ENCODE data around the gene CD177. TPM values are rescaled to one million over a fixed set of nuclear protein-coding genes. Genes with fewer than 3 reads are reported as not detected.

CD177 gene
- total and polyA plus RNA-seq, 9 of the 15 experiments (the other 6 are each of a cell fraction or from before 2014, with no cell fraction given) = not detected

DNA sequence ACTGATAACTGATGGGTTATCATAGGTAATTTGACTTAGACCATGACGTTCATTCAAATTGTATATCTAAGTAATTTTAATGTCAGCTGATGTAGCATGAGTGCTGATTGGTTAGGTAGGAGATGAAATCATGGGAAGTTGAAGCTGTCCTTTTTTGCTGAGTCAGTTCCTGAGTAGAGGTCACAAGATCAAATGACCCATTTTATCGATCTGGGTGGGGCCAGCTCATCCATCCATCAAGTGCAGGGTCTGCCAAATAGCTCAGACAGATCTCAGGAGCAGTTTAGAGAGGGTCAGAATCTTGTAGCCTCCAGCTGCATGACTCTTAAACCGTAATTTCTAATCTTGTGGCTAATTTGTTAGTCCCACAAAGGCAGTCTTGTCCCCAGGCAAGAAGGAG lies 35.3 kb upstream of the CD177 start (continued):
- TF ChIP-seq PBX2 (CRISPR knock-in tag; IDR thresholded peaks at IDR 0.05; ENCODE audit: low read depth) = no peak
- 0 out of 2 replicates have a peak, but pooled peaks have one; percentile 30 for TF ChIP-seq PBX2 (tag; conservative IDR thresholded peaks at IDR 0.05; ENCODE audit: low read depth)
- TF ChIP-seq BRD4 (IDR thresholded peaks at IDR 0.05) = no peak
- TF ChIP-seq E2F4 (CRISPR knock-in tag; IDR thresholded peaks at IDR 0.05; ENCODE audit: low read depth) = no peak
- TF ChIP-seq, protein P1, sequence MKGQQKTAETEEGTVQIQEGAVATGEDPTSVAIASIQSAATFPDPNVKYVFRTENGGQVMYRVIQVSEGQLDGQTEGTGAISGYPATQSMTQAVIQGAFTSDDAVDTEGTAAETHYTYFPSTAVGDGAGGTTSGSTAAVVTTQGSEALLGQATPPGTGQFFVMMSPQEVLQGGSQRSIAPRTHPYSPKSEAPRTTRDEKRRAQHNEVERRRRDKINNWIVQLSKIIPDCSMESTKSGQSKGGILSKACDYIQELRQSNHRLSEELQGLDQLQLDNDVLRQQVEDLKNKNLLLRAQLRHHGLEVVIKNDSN (CRISPR knock-in tag; IDR thresholded peaks at IDR 0.05) = no peak
- no peak for TF ChIP-seq EP400 (IDR thresholded peaks at IDR 0.05)
- no peak for TF ChIP-seq YY1 (IDR thresholded peaks at IDR 0.05; ENCODE audit: borderline replicate concordance in 1 of 3, control insufficient read depth in 1 of 3, extremely low read depth in 1 of 3, insufficient read depth in 3 of 3, insufficient read length in 1 of 3, insufficient replicate concordance in 2 of 3, low read depth in 1 of 3, low read length in 2 of 3)
- no peak for TF ChIP-seq NCOR1 (IDR thresholded peaks at IDR 0.05)
- peak; percentile 62 for TF ChIP-seq NFE2 (IDR thresholded peaks at IDR 0.05; ENCODE audit: low read depth)
- TF ChIP-seq ZNF707 (CRISPR knock-in tag; conservative IDR thresholded peaks at IDR 0.05) = no peak
- TF ChIP-seq C11orf30 (IDR thresholded peaks at IDR 0.05; ENCODE audit: low read depth) = peak; percentile 90
- TF ChIP-seq BACH1 (tag; IDR thresholded peaks at IDR 0.05) = peak; percentile 37; the same call in 1 of the 2 replicates
- no peak for TF ChIP-seq NCOA2 (IDR thresholded peaks at IDR 0.05; ENCODE audit: partially characterized antibody in 2 of 2)
- TF ChIP-seq, protein P2, sequence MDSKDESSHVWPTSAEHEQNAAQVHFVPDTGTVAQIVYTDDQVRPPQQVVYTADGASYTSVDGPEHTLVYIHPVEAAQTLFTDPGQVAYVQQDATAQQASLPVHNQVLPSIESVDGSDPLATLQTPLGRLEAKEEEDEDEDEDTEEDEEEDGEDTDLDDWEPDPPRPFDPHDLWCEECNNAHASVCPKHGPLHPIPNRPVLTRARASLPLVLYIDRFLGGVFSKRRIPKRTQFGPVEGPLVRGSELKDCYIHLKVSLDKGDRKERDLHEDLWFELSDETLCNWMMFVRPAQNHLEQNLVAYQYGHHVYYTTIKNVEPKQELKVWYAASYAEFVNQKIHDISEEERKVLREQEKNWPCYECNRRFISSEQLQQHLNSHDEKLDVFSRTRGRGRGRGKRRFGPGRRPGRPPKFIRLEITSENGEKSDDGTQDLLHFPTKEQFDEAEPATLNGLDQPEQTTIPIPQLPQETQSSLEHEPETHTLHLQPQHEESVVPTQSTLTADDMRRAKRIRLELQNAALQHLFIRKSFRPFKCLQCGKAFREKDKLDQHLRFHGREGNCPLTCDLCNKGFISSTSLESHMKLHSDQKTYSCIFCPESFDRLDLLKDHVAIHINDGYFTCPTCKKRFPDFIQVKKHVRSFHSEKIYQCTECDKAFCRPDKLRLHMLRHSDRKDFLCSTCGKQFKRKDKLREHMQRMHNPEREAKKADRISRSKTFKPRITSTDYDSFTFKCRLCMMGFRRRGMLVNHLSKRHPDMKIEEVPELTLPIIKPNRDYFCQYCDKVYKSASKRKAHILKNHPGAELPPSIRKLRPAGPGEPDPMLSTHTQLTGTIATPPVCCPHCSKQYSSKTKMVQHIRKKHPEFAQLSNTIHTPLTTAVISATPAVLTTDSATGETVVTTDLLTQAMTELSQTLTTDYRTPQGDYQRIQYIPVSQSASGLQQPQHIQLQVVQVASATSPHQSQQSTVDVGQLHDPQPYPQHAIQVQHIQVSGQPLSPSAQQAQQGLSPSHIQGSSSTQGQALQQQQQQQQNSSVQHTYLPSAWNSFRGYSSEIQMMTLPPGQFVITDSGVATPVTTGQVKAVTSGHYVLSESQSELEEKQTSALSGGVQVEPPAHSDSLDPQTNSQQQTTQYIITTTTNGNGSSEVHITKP (IDR thresholded peaks at IDR 0.05; ENCODE audit: partially characterized antibody) = no peak
- no peak for TF ChIP-seq POLR2AphosphoS2 (IDR thresholded peaks at IDR 0.05; ENCODE audit: low read length)
- TF ChIP-seq HLTF (IDR thresholded peaks at IDR 0.05) = no peak
- TF ChIP-seq TAF15 (IDR thresholded peaks at IDR 0.05; ENCODE audit: low read depth, low read length) = no peak
- no peak for TF ChIP-seq HMGXB4 (CRISPR knock-in tag; IDR thresholded peaks at IDR 0.05)
